Psoas muscle (tissue), 8 donors: ENCODE data around the gene MBD5. TPM values are rescaled to one million over a fixed set of nuclear protein-coding genes. Genes with fewer than 3 reads are reported as not detected.

Experiments
- ATAC-seq, 4 donors: fragments of 200-7000 bp; cut with Tn5 transposase; one replicate each; pipeline ENCODE4 v1.9.1; 2020; ENCODE audit warnings: moderate library complexity in 3 of 4, mild to moderate bottlenecking in 2 of 4
- DNase-seq, 2 donors: peaks; one replicate each; pipeline ENCODE4 v3.0.0-alpha.2; 2020
- H3K27ac ChIP-seq: fragments of 200-600 bp; one replicate; pipeline ENCODE4 v1.8.0; 2022
- H3K27me3 ChIP-seq, 3 donors: fragments of 200-600 bp in 1 of 3; one replicate each; pipeline versions ENCODE4 v1.6.1 to v1.8.0; 2013 to 2022; ENCODE audit warnings: low read length in 2 of 3, mild to moderate bottlenecking in 2 of 3, moderate library complexity in 1 of 3; ENCODE audit not compliant: insufficient read depth in 3 of 3
- H3K36me3 ChIP-seq, 2 donors: fragments of 200-600 bp in 1 of 2; one replicate each; pipeline versions ENCODE4 v1.6.1 to v1.8.0; 2013 to 2022; ENCODE audit warnings: low read depth in 1 of 2, mild to moderate bottlenecking in 1 of 2, moderate library complexity in 1 of 2; ENCODE audit not compliant: insufficient read depth in 1 of 2
- H3K4me1 ChIP-seq: fragments of 200-600 bp; one replicate; pipeline ENCODE4 v1.8.0; 2022
- H3K4me3 ChIP-seq: fragments of 200-600 bp; one replicate; pipeline ENCODE4 v1.8.0; 2022; ENCODE audit warnings: mild to moderate bottlenecking
- H3K9me3 ChIP-seq: fragments of 200-600 bp; one replicate; pipeline ENCODE4 v1.8.0; 2022
- WGBS, 3 donors: extraction: QIAGEN DNeasy Blood & Tissue Kit; methylation state at CpG; one replicate each; pipeline versions ENCODE4 v1.1.6 to v1.1.7; 2013; 5-methylcytosine and 5-hydroxymethylcytosine counted together
- intact Hi-C, 2 donors: fragments of 100-400 bp; cut with DNase I; formaldehyde crosslinking; loops; one replicate each; pipeline versions ENCODE4 v1.11.0 to v1.14.2; 2022
- polyA plus RNA-seq, 3 donors: library from polyadenylated mRNA; stranded (reverse); fragments of 200-250 nt; gene quantifications; one replicate each; pipeline ENCODE4 v1.2.3, GENCODE V29; 2013
- total RNA-seq, 4 donors: library from RNA; stranded (reverse); fragmentation: NEBNext Ultra II Directional in 2 of 4; extraction: Animal tissue kit (Norgen Biotek cat#: 25700) in 2 of 4; gene quantifications; one replicate each; pipeline versions ENCODE4 v1.2.1 to v1.2.4, GENCODE V29; 2021 to 2023
- TF ChIP-seq, protein P1 (sequence below): fragments of 200-600 bp; IDR thresholded peaks from one replicate; pipeline ENCODE4 v1.8.0; 2022; ENCODE audit warnings: antibody characterized with exemption
- donor health status: healthy with polysubstance abuse.
- donor health status: DM: no; HTN: no; CAD: no; lungs with moderate emphysema.
- donor health status: Bipolar disorder and iron deficiency.
- donor health status: healthy.
- donor health status: DM: yes; HTN: yes; CAD: no.
- donor health status: DM: no; HTN: no; CAD: no.
- donor health status: DM: no; HTN: no; CAD: no.
- donor health status: DM: yes; HTN: yes; CAD: no.

The MBD5 gene
- total and polyA plus RNA-seq, 7 donors, result 3.2 to 36.5 (median 17.5) TPM

DNA sequence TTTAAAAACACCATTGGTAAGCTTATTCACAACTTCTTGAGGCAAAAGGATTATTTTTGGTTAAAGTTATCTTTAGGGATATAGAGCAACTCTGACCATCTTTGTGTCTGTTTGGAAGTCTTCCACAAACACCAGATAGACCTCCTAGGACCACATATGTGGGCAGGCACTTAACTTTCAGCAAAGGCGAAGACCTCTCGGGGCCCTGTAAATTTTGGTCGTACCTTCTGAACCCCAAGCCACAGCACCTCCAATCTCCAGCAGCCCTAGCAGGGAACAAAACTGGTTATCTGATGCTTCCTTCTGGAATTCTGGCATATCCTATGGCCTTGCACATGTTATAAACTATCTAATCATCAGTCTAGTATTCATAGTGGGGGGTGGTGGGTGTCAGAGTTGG lies 114.8 kb downstream of the MBD5 start:
- TF ChIP-seq, protein P1, sequence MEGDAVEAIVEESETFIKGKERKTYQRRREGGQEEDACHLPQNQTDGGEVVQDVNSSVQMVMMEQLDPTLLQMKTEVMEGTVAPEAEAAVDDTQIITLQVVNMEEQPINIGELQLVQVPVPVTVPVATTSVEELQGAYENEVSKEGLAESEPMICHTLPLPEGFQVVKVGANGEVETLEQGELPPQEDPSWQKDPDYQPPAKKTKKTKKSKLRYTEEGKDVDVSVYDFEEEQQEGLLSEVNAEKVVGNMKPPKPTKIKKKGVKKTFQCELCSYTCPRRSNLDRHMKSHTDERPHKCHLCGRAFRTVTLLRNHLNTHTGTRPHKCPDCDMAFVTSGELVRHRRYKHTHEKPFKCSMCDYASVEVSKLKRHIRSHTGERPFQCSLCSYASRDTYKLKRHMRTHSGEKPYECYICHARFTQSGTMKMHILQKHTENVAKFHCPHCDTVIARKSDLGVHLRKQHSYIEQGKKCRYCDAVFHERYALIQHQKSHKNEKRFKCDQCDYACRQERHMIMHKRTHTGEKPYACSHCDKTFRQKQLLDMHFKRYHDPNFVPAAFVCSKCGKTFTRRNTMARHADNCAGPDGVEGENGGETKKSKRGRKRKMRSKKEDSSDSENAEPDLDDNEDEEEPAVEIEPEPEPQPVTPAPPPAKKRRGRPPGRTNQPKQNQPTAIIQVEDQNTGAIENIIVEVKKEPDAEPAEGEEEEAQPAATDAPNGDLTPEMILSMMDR, result no peak
- Histone ChIP-seq H3K27me3 (no peaks in the 10 kb centered on the region), H3K4me3 (no peak overlapping the region), H3K36me3 (no peaks in the 10 kb centered on the region), H3K9me3 (no peaks in the 10 kb centered on the region), H3K27ac (no peak overlapping the region), H3K4me1 (no peaks in the 10 kb centered on the region)
- ATAC-seq (no peak), DNase-seq (no peak)
- WGBS, 3 donors, result 91 to 94% (median 92%) methylated on average over 3 of the region's 3 CpGs
- intact Hi-C loops, result no loop called here

DNA sequence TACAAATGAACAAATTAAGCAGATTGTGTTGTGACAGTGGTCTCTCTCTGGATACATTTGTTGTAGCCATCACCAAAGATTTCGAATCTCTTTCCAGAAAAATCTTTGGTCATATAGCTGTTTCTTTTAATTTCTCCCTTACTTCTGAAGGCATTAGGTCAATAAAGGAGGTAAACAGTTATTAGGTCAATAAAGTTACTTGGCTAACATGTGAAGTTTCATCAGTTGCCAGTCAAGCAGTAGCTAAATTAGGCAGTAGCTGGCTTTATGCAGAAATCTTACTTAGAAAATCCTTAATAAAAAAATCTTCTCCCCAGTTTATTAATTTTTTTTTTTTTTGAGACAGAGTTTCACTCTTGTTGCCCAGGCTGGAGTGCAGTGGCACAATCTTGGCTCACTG lies 115.5 kb downstream of the MBD5 start:
- 89 to 97% (median 94%) methylated on average over 1 of the region's 1 CpG for WGBS, 3 donors
- DNase-seq (no peak), ATAC-seq (no peak)
- TF ChIP-seq, protein P1, result no peak
- H3K4me3 ChIP-seq, result no peak overlapping the region
- intact Hi-C loops, result no loop called here
- H3K4me1 ChIP-seq, result no peaks in the 10 kb centered on the region
- H3K36me3 ChIP-seq, result no peaks in the 10 kb centered on the region
- no peaks in the 10 kb centered on the region for H3K9me3 ChIP-seq
- no peak overlapping the region for H3K27ac ChIP-seq
- no peaks in the 10 kb centered on the region for H3K27me3 ChIP-seq

DNA sequence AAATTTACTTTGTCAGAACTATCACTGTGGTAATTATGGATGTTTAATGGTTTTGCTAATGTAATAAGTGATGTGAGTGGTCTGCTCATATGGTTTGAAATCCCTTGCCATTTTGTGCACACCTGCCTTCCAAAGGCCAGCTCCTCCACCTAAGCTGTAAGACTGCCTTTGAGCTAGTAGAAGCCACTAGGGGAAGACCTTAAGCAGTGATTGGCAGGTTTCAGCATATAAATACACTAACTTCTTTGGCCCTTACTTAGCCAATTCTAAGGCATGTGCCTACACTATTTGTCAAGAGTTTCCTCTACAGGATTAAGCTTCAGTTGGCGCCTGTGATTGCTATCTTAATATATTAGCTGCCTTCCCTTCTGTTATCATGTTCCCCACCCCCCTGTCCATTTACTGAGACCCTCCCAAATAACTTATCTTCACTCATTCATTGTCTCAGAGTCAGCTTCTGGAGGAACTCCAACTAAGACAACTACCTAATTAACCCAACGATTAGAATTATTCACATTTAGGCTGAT lies 141.1 kb downstream of the MBD5 start:
- 88 to 94% (median 91%) methylated on average over 2 of the region's 2 CpGs for WGBS, 3 donors
- Histone ChIP-seq H3K4me1 (no peaks in the 10 kb centered on the region), H3K4me3 (no peak overlapping the region), H3K9me3 (no peaks in the 10 kb centered on the region), H3K36me3 (no peaks in the 10 kb centered on the region), H3K27me3 (no peaks in the 10 kb centered on the region), H3K27ac (no peak overlapping the region)
- intact Hi-C loops, result no loop called here
- ATAC-seq, result no peak
- TF ChIP-seq, protein P1, result no peak
- no peak for DNase-seq

DNA sequence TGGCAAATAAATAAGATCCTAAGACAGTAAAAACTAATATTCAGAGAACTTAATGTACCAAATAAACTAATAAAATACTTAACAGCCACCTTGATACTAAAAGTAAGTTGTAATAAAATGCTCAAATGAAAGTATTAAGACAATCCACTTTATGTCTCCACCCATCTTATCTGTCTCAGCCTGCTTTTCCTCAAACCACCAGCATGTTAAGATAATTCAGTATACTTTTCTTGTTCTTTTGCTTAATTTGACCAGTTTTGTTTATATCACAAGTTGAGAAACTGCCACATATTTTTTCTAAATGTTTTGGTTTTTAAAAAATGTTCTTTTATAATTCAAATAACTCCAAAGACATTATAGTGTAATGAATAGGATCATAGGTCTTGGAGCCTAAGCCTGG lies 142.0 kb downstream of the MBD5 start:
- TF ChIP-seq, protein P1, result no peak
- no peak for DNase-seq
- H3K36me3 ChIP-seq, result no peaks in the 10 kb centered on the region
- no peaks in the 10 kb centered on the region for H3K9me3 ChIP-seq
- ATAC-seq, result no peak
- intact Hi-C loops, result no loop called here
- H3K4me3 ChIP-seq, result no peak overlapping the region
- H3K27ac ChIP-seq, result no peak overlapping the region
- H3K27me3 ChIP-seq, result no peaks in the 10 kb centered on the region
- no peaks in the 10 kb centered on the region for H3K4me1 ChIP-seq

DNA sequence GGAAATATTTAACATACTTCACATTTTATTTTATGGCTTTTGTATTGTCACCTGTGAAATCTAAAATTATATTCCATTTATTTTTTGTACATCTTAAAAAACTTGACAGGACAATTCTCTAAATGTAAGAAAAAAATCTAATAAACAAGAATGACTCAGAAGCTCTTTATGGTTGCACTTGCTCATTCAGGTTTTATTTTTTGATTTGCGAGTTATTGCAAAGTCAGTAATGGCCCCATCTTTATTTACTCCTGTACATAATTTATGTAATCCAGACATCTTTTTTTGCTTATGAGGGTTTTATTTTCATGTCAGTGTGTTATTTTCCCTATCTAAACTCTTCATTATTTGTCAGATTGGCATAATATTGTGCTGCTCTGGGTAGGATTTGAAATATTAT lies 145.1 kb downstream of the MBD5 start:
- H3K27ac ChIP-seq, result no peak overlapping the region
- intact Hi-C loops, result no loop called here
- WGBS, 3 donors, result 95 to 99% (median 97%) methylated on average over 1 of the region's 1 CpG
- DNase-seq (no peak), ATAC-seq (no peak)
- H3K27me3 ChIP-seq, result no peaks in the 10 kb centered on the region
- H3K9me3 ChIP-seq, result no peaks in the 10 kb centered on the region
- H3K4me1 ChIP-seq, result no peaks in the 10 kb centered on the region
- TF ChIP-seq, protein P1, result no peak
- H3K4me3 ChIP-seq, result no peak overlapping the region
- H3K36me3 ChIP-seq, result no peaks in the 10 kb centered on the region
